ENCODE data around the gene MRPS17. TPM values are rescaled to one million over a fixed set of nuclear protein-coding genes. Genes with fewer than 3 reads are reported as not detected.
"Not testable (repeated sequence)": the region's sequence is repeated elsewhere in the genome, so short reads cannot be mapped to it uniquely, and the experiment has no call there.

MRPS17 gene
- total and polyA plus RNA-seq, 2 donors (not counting 1 experiment from before 2014, with no cell fraction given), result 14.6 to 17.5 TPM

DNA sequence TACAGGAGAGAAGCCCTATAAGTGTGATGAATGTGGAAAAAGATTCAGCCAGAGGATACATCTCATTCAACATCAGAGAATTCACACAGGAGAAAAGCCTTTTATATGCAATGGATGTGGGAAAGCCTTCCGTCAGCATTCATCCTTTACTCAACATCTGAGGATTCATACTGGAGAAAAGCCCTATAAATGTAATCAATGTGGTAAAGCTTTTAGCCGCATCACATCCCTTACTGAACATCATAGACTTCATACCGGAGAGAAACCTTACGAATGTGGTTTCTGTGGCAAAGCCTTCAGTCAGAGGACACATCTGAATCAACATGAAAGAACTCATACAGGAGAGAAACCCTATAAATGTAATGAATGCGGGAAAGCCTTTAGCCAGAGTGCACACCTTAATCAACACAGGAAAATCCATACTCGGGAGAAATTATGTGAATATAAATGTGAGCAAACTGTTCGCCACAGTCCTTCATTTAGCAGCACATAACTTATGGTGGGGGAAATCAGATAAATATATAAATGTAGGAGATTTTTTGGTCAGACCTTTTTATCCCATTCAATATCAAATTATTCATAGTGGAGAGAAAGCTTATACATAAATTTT, 12.1 kb upstream of the MRPS17 start:
- H2AFZ ChIP-seq (ENCODE audit: low read length), result no peak overlapping the region
- H3K9ac ChIP-seq (ENCODE audit: insufficient read depth, low read length), result no peak overlapping the region
- TF ChIP-seq EZH2 (IDR thresholded peaks at IDR 0.05; ENCODE audit: low read length, missing control alignments), result no peak
- TF ChIP-seq, protein P1, sequence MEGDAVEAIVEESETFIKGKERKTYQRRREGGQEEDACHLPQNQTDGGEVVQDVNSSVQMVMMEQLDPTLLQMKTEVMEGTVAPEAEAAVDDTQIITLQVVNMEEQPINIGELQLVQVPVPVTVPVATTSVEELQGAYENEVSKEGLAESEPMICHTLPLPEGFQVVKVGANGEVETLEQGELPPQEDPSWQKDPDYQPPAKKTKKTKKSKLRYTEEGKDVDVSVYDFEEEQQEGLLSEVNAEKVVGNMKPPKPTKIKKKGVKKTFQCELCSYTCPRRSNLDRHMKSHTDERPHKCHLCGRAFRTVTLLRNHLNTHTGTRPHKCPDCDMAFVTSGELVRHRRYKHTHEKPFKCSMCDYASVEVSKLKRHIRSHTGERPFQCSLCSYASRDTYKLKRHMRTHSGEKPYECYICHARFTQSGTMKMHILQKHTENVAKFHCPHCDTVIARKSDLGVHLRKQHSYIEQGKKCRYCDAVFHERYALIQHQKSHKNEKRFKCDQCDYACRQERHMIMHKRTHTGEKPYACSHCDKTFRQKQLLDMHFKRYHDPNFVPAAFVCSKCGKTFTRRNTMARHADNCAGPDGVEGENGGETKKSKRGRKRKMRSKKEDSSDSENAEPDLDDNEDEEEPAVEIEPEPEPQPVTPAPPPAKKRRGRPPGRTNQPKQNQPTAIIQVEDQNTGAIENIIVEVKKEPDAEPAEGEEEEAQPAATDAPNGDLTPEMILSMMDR (conservative IDR thresholded peaks at IDR 0.05 in 1 of 2, IDR thresholded peaks at IDR 0.05 in 1 of 2; ENCODE audit: low read depth in 1 of 2, low read length in 2 of 2), result no peak
- H4K20me1 ChIP-seq (ENCODE audit: control insufficient read depth, extremely low read depth, insufficient read depth, low read length), result no peaks in the 10 kb centered on the region
- no peaks in the 10 kb centered on the region for H3K79me2 ChIP-seq (ENCODE audit: control insufficient read depth, insufficient read depth, low read length)
- H3K9me3 ChIP-seq (ENCODE audit: control insufficient read depth, insufficient read depth, low read depth, low read length), result no peaks in the 10 kb centered on the region
- no peak for DNase-seq (ENCODE audit: low read depth in 2 of 2)
- H3K27ac ChIP-seq (ENCODE audit: insufficient read depth, low read length), result no peak overlapping the region
- H3K4me1 ChIP-seq (ENCODE audit: control insufficient read depth, extremely low read depth, insufficient read depth, low read length), result no peaks in the 10 kb centered on the region
- no peaks in the 10 kb centered on the region for H3K27me3 ChIP-seq (ENCODE audit: control insufficient read depth, insufficient read depth, low read length)
- H3K36me3 ChIP-seq (ENCODE audit: control insufficient read depth, insufficient read depth, low read length), result no peaks in the 10 kb centered on the region
- H3K4me2 ChIP-seq (ENCODE audit: extremely low read depth, insufficient read depth, low read length), result no peak overlapping the region
- no peak overlapping the region for H3K4me3 ChIP-seq (replicated peaks in 1 of 4; ENCODE audit: control extremely low read depth in 1 of 4, insufficient read depth in 1 of 4, low read depth in 3 of 4, low read length in 4 of 4)

DNA sequence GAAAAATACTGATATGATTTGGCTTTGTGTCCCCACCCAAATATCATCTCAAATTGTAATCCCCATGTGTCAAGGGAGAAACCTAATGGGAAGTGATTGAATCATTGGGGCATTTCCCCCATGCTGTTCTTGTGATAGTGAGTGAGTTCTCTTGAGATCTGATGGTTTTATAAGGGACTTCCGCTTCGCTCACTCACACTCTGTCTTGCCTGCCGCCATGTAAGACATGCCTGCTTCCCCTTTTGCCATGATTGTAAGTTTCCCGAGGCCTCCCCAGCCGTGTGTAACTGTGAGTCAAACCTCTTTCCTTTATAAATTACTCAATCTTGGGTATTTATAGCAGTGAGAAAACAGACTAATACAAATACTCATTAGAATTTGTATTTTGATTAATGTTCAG, 5.1 kb upstream of the MRPS17 start:
- DNase-seq (ENCODE audit: low read depth in 2 of 2), result no peak
- Histone ChIP-seq H2AFZ (ENCODE audit: low read length) (no peak overlapping the region), H3K79me2 (ENCODE audit: control insufficient read depth, insufficient read depth, low read length) (no peaks in the 10 kb centered on the region), H3K9me3 (ENCODE audit: control insufficient read depth, insufficient read depth, low read depth, low read length) (no peaks in the 10 kb centered on the region), H3K36me3 (ENCODE audit: control insufficient read depth, insufficient read depth, low read length) (no peaks in the 10 kb centered on the region), H3K9ac (ENCODE audit: insufficient read depth, low read length) (no peak overlapping the region), H3K27ac (ENCODE audit: insufficient read depth, low read length) (no peak overlapping the region), H4K20me1 (ENCODE audit: control insufficient read depth, extremely low read depth, insufficient read depth, low read length) (no peaks in the 10 kb centered on the region), H3K4me1 (ENCODE audit: control insufficient read depth, extremely low read depth, insufficient read depth, low read length) (no peaks in the 10 kb centered on the region), H3K4me3 (replicated peaks in 1 of 4; ENCODE audit: control extremely low read depth in 1 of 4, insufficient read depth in 1 of 4, low read depth in 3 of 4, low read length in 4 of 4) (no peak overlapping the region), H3K27me3 (ENCODE audit: control insufficient read depth, insufficient read depth, low read length) (no peaks in the 10 kb centered on the region), H3K4me2 (ENCODE audit: extremely low read depth, insufficient read depth, low read length) (no peak overlapping the region)
- TF ChIP-seq EZH2 (IDR thresholded peaks at IDR 0.05; ENCODE audit: low read length, missing control alignments), result no peak
- TF ChIP-seq, protein P1 (conservative IDR thresholded peaks at IDR 0.05 in 1 of 2, IDR thresholded peaks at IDR 0.05 in 1 of 2; ENCODE audit: low read depth in 1 of 2, low read length in 2 of 2), result no peak

DNA sequence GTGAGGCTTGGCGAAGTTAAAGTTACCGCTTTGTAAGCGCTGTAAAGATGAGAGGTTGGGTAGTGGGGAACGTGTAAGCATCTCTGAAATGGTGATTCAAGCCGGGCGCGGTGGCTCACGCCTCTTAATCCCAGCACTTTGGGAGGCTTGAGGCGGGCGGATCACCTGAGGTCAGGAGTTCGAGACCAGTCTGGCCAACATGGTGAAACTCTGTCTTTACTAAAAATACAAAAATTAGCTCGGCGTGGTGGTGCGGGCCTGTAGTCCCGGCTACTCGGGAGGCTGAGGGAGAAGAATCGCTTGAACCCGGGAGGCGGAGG, 635 bp downstream of the MRPS17 start:
- Histone ChIP-seq H3K9ac (ENCODE audit: insufficient read depth, low read length) (peak overlapping the region; percentile 78), H3K79me2 (ENCODE audit: control insufficient read depth, insufficient read depth, low read length) (peaks cover 12% of the 10 kb centered on the region), H3K4me2 (ENCODE audit: extremely low read depth, insufficient read depth, low read length) (peak overlapping the region; percentile 73), H3K27ac (ENCODE audit: insufficient read depth, low read length) (peak overlapping the region; percentile 63), H2AFZ (ENCODE audit: low read length) (peak overlapping the region; percentile 83), H3K4me3 (replicated peaks in 1 of 4; ENCODE audit: control extremely low read depth in 1 of 4, insufficient read depth in 1 of 4, low read depth in 3 of 4, low read length in 4 of 4) (peak overlapping the region; percentile 78 to 99 (median 85))
- H4K20me1 ChIP-seq (ENCODE audit: control insufficient read depth, extremely low read depth, insufficient read depth, low read length); DNase-seq (ENCODE audit: low read depth in 2 of 2); H3K4me1 ChIP-seq (ENCODE audit: control insufficient read depth, extremely low read depth, insufficient read depth, low read length); H3K9me3 ChIP-seq (ENCODE audit: control insufficient read depth, insufficient read depth, low read depth, low read length); H3K27me3 ChIP-seq (ENCODE audit: control insufficient read depth, insufficient read depth, low read length); H3K36me3 ChIP-seq (ENCODE audit: control insufficient read depth, insufficient read depth, low read length): not testable (repeated sequence)

Data from fibroblast of lung (primary cell).